Transverse colon (tissue), 4 donors: ENCODE measurements around the gene EPB41L1. TPM values are rescaled to one million over a fixed set of nuclear protein-coding genes. Genes with fewer than 3 reads are reported as not detected.

Experiments used
- DNase-seq: peaks from one replicate; pipeline ENCODE4 v3.0.0-alpha.2; 2019
- H3K27ac ChIP-seq, 4 donors: fragments of 200-600 bp; sonication (generic); 2 replicates each; pipeline ENCODE4 v1.5.1; 2016 to 2018; ENCODE audit warnings: inconsistent platforms in 4 of 4
- H3K27me3 ChIP-seq: fragments of 200-600 bp; sonication (generic); 2 replicates; pipeline ENCODE4 v1.5.1; 2017; ENCODE audit warnings: inconsistent platforms
- H3K36me3 ChIP-seq, 4 donors: fragments of 200-600 bp; sonication (generic); 2 replicates each; pipeline ENCODE4 v1.5.1; 2017 to 2019; ENCODE audit warnings: inconsistent platforms in 4 of 4
- H3K4me1 ChIP-seq, 4 donors: fragments of 200-600 bp; sonication (generic); 2 replicates each; pipeline ENCODE4 v1.5.1; 2017 to 2020; ENCODE audit warnings: inconsistent platforms in 4 of 4
- H3K4me3 ChIP-seq, 4 donors: fragments of 200-600 bp; sonication (generic); 1 replicate in 1 of 4; 2 replicates in 3 of 4; pipeline versions ENCODE4 v1.5.1 to v1.6.1; 2017 to 2019; ENCODE audit warnings: inconsistent platforms in 4 of 4
- H3K9me3 ChIP-seq, 2 donors: fragments of 200-600 bp; sonication (generic); 2 replicates each; pipeline ENCODE4 v1.5.1; 2017 to 2019; ENCODE audit warnings: inconsistent platforms in 2 of 2
- EP300 ChIP-seq: sonication (generic); formaldehyde crosslinking; IDR thresholded peaks from one replicate; pipeline ENCODE4 v1.6.1; 2017; ENCODE audit warnings: antibody characterized with exemption, low read depth
- POLR2A ChIP-seq: fragments of 450-650 bp; IDR thresholded peaks from one replicate; pipeline ENCODE4 v1.6.1; 2016; ENCODE audit warnings: antibody characterized with exemption, mild to moderate bottlenecking, moderate library complexity
- POLR2AphosphoS5 ChIP-seq, 3 donors: sonication (generic); formaldehyde crosslinking; IDR thresholded peaks; one replicate each; pipeline ENCODE4 v1.6.1; 2016; ENCODE audit warnings: antibody characterized with exemption in 3 of 3
- WGBS, 2 donors: methylation state at CpG; one replicate each; pipeline ENCODE4 v1.1.5; 2018; ENCODE audit warnings: low coverage in 1 of 2; 5-methylcytosine and 5-hydroxymethylcytosine counted together
- in situ Hi-C, 4 donors: fragments of 200-750 bp; cut with MboI; loops; one replicate each; pipeline versions ENCODE4 v1.15.0 to v1.15.1; 2017; ENCODE audit warnings: low sequenced_read_pairs in 3 of 4, low pct_ligation_motif_present in 1 of 4, low pct_unique_long_range_greater_than_20kb in 1 of 4
- intact Hi-C: fragments of 100-400 bp; cut with DNase I; formaldehyde crosslinking; loops from one replicate; pipeline ENCODE4 v1.15.1; 2023; ENCODE audit warnings: low total_unique reads
- total RNA-seq, 4 donors: library from RNA; depleted of rRNA; stranded (reverse); fragments of >200 nt; gene quantifications; one replicate each; pipeline ENCODE4 v1.1.0, GENCODE V29; 2016
- TF ChIP-seq, protein P1 (sequence below), 5 experiments: fragments of 200-600 bp in 3 of 5; fragments of 450-650 bp in 2 of 5; sonication (generic) in 3 of 5; IDR thresholded peaks; 1 replicate in 2 of 5; 2 replicates in 3 of 5; pipeline ENCODE4 v1.5.1; 2016 to 2017; ENCODE audit warnings: antibody characterized with exemption in 5 of 5, inconsistent platforms in 3 of 5, mild to moderate bottlenecking in 2 of 5, moderate library complexity in 1 of 5

Gene EPB41L1
- total RNA-seq, 4 donors from 2014 or later = 36.4 to 167 (median 79.4) TPM

DNA sequence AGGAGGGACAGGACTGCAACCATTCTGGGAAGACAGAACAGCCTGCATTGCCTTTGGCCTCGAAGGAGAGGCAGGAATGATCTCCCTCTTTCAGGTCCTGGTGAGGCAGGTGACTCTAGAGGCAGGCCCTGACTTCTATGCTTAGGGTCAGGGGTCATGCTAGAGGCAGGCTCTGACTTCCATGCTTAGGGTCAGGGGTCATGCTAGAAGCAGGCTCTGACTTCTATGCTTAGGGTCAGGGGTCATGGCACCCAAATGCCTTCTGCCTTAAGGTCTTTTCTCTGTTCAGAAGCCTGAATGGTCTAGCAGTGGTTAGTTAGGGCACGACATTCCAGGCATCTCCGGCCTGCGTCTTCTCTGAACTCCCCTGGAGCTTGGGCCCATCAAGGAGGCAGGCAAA lies 46.7 kb downstream of the EPB41L1 start:
- TF ChIP-seq, protein P1, sequence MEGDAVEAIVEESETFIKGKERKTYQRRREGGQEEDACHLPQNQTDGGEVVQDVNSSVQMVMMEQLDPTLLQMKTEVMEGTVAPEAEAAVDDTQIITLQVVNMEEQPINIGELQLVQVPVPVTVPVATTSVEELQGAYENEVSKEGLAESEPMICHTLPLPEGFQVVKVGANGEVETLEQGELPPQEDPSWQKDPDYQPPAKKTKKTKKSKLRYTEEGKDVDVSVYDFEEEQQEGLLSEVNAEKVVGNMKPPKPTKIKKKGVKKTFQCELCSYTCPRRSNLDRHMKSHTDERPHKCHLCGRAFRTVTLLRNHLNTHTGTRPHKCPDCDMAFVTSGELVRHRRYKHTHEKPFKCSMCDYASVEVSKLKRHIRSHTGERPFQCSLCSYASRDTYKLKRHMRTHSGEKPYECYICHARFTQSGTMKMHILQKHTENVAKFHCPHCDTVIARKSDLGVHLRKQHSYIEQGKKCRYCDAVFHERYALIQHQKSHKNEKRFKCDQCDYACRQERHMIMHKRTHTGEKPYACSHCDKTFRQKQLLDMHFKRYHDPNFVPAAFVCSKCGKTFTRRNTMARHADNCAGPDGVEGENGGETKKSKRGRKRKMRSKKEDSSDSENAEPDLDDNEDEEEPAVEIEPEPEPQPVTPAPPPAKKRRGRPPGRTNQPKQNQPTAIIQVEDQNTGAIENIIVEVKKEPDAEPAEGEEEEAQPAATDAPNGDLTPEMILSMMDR (IDR thresholded peaks at IDR 0.05) = no peak
- TF ChIP-seq POLR2A = no peak
- no peak for TF ChIP-seq POLR2AphosphoS5 (IDR thresholded peaks at IDR 0.05)
- TF ChIP-seq EP300 = no peak
- H3K27ac ChIP-seq = no peak overlapping the region
- no peaks in the 10 kb centered on the region for H3K27me3 ChIP-seq
- H3K9me3 ChIP-seq = no peaks in the 10 kb centered on the region
- H3K4me1 ChIP-seq = no peaks in the 10 kb centered on the region
- WGBS, 2 donors = 85% methylated on average over 4 of the region's 4 CpGs; no CpG with 5 or more reads in 1 of the 2 donors
- no peak overlapping the region for H3K4me3 ChIP-seq
- H3K36me3 ChIP-seq = peaks cover 0 to 5% (median 0%) of the 10 kb centered on the region in 4 donors
- no peak for DNase-seq
- in situ Hi-C loops = loop anchor here (10.0 to 25.0 kb wide), 2 partner anchors 236 to 244 kb away; no protein-coding TSS in a partner anchor
- intact Hi-C loops = loop anchor here (5.0 kb wide), 1 partner anchor 241 kb away; no protein-coding TSS in a partner anchor

DNA sequence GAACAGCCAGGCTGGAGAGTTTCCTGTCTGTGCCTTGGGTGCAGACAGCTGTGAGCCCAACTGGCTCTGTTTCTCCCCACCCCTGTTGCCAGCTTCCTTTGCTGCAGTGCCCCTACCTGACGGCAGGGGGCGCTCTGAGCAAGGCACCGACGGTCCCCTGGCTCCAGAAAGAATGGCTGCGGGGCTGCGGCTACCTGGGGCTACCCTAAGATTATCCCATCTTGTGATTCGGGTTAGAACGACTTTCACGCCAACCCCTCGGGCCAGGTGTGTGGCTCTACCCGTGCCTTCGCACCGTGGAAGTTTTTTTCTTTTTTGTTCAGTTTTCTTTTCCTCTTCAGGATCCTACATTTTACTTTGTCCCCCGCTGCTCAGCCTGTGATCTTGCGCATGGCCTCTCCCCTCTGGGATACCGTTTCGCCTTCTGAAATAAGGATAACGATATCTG lies 48.4 kb downstream of the EPB41L1 start:
- in situ Hi-C loops (loop anchor here (10.0 to 25.0 kb wide), 2 partner anchors 234 to 242 kb away; no protein-coding TSS in a partner anchor), intact Hi-C loops (loop anchor here (5.0 kb wide), 1 partner anchor 239 kb away; no protein-coding TSS in a partner anchor)
- no peaks in the 10 kb centered on the region for H3K4me1 ChIP-seq
- H3K27ac ChIP-seq = no peak overlapping the region
- TF ChIP-seq POLR2AphosphoS5 (IDR thresholded peaks at IDR 0.05) = no peak
- TF ChIP-seq EP300 = no peak
- TF ChIP-seq, protein P1 (IDR thresholded peaks at IDR 0.05) = peak; percentile 82 to 97 (median 94)
- no peak overlapping the region for H3K4me3 ChIP-seq
- peak; percentile 72 for DNase-seq
- H3K9me3 ChIP-seq = no peaks in the 10 kb centered on the region
- H3K36me3 ChIP-seq = peaks cover 0 to 9% (median 0%) of the 10 kb centered on the region in 4 donors
- WGBS, 2 donors = 42 to 90% methylated on average over 2 to 18 of the region's 18 CpGs
- H3K27me3 ChIP-seq = no peaks in the 10 kb centered on the region

DNA sequence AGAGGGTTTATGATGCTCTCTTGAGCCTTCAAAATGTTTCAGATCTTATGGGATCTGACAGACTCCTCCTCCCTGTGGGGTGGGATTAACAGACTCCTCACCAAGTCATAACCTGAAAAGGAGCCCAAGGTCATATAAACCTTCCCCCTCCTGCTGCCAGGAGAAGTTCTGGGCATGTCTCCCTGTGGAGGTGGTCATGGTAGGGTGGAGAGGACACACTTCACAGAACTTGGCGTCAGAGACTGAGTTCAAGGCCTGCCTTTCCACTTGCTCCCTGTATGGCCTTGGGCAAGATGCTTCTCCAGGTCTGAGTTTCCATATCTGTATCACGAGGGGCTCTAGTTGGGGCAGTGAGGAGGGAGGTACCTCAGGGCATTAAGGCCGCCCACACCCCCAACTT lies 49.3 kb downstream of the EPB41L1 start:
- H3K36me3 ChIP-seq = peaks cover 0 to 9% (median 0%) of the 10 kb centered on the region in 4 donors

DNA sequence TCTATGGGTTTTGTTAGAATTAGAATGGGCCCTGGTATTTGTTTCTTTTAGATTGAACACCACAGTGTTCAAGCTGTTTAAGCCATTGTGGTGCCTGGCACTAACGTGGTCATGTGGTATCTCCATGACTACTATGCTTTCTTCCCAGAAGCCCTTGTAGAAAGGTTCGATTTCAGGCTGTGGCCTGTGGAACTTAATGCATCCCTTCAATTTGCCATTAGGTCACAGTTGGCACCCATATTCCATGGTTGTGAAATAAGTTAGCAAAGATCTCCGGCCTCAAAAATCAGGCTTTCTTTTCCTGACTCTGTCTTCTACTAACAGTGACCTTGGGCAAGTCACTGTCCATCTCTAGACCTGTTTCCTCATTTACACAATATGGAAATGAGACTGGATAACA lies 50.5 kb downstream of the EPB41L1 start:
- in situ Hi-C loops (loop anchor here (10.0 to 25.0 kb wide), 2 partner anchors 232 to 240 kb away; no protein-coding TSS in a partner anchor), intact Hi-C loops (no loop called here)
- 65 to 80% methylated on average over 2 to 3 of the region's 3 CpGs for WGBS, 2 donors

More for the DNA sequence above, 49.3 kb downstream of the EPB41L1 start:
- in situ Hi-C loops = loop anchor here (10.0 to 25.0 kb wide), 2 partner anchors 233 to 241 kb away; no protein-coding TSS in a partner anchor
- WGBS, 2 donors = 67 to 100% methylated on average over 1 to 3 of the region's 3 CpGs
- Histone ChIP-seq H3K4me1 (no peaks in the 10 kb centered on the region), H3K4me3 (no peak overlapping the region), H3K27me3 (no peaks in the 10 kb centered on the region), H3K27ac (no peak overlapping the region), H3K9me3 (no peaks in the 10 kb centered on the region)
- intact Hi-C loops = loop anchor here (5.0 kb wide), 1 partner anchor 238 kb away; no protein-coding TSS in a partner anchor
- TF ChIP-seq POLR2A = no peak
- no peak for TF ChIP-seq POLR2AphosphoS5 (IDR thresholded peaks at IDR 0.05)
- TF ChIP-seq EP300 = no peak
- TF ChIP-seq, protein P1 (IDR thresholded peaks at IDR 0.05) = no peak
- no peak for DNase-seq

More for the DNA sequence above, 50.5 kb downstream of the EPB41L1 start:
- Histone ChIP-seq H3K36me3 (peaks cover 0 to 13% (median 0%) of the 10 kb centered on the region in 4 donors), H3K4me1 (no peaks in the 10 kb centered on the region), H3K4me3 (no peak overlapping the region), H3K27me3 (no peaks in the 10 kb centered on the region), H3K9me3 (no peaks in the 10 kb centered on the region), H3K27ac (no peak overlapping the region)
- TF ChIP-seq POLR2A (no peak), EP300 (no peak), POLR2AphosphoS5 (IDR thresholded peaks at IDR 0.05) (no peak)
- TF ChIP-seq, protein P1 (IDR thresholded peaks at IDR 0.05) = no peak
- DNase-seq = no peak
